Keratinocyte (primary cell): Measurements from ENCODE around the gene LPCAT2. TPM values are rescaled to one million over a fixed set of nuclear protein-coding genes. Genes with fewer than 3 reads are reported as not detected.

Experiments used
- DNase-seq: peaks from one replicate; pipeline ENCODE4 v3.0.0-alpha.2; 2011; ENCODE audit warnings: low read depth, missing footprints, low spot score
- FAIRE-seq: peaks from 2 replicates; lab custom pipeline; 2011; peaks lifted over from hg19 to GRCh38; lab: Jason Lieb, UNC
- H2AFZ ChIP-seq: 2 replicates; pipeline ENCODE4 v1.6.0; 2012; ENCODE audit warnings: low read length, control low read depth, inconsistent platforms; ENCODE audit not compliant: control insufficient read depth
- H3K27ac ChIP-seq: 2 replicates; pipeline ENCODE4 v1.5.1; 2011; ENCODE audit warnings: low read length; ENCODE audit not compliant: control insufficient read depth, insufficient read depth
- H3K27me3 ChIP-seq: 3 replicates; pipeline ENCODE4 v1.6.0; 2011; ENCODE audit warnings: low read length; ENCODE audit not compliant: control insufficient read depth, insufficient read depth; ENCODE audit errors: extremely low read depth
- H3K36me3 ChIP-seq, 2 experiments: 2 replicates in 1 of 2; 3 replicates in 1 of 2; pipeline ENCODE4 v1.5.1; 2011; ENCODE audit warnings: low read length in 2 of 2, mild to moderate bottlenecking in 1 of 2; ENCODE audit not compliant: control insufficient read depth in 2 of 2, insufficient read depth in 2 of 2; ENCODE audit errors: extremely low read depth in 1 of 2
- H3K4me1 ChIP-seq: 3 replicates; pipeline ENCODE4 v1.5.1; 2011; ENCODE audit warnings: low read length; ENCODE audit not compliant: control insufficient read depth, insufficient read depth; ENCODE audit errors: extremely low read depth
- H3K4me2 ChIP-seq: 3 replicates; pipeline ENCODE4 v1.6.0; 2011; ENCODE audit warnings: low read depth, low read length; ENCODE audit not compliant: control insufficient read depth, insufficient read depth; ENCODE audit errors: extremely low read depth
- H3K4me3 ChIP-seq, 3 experiments: fragments of 200-600 bp in 1 of 3; sonication (generic) in 1 of 3; 2 replicates in 2 of 3; 3 replicates in 1 of 3; pipeline ENCODE4 v1.5.1; 2011 to 2016; ENCODE audit warnings: low read length in 3 of 3, mild to moderate bottlenecking in 3 of 3, control low read depth in 2 of 3, inconsistent platforms in 1 of 3, low read depth in 1 of 3, mixed read lengths in 1 of 3, mixed run types in 1 of 3, moderate library complexity in 1 of 3; ENCODE audit not compliant: control insufficient read depth in 2 of 3, insufficient read depth in 2 of 3; ENCODE audit errors: extremely low read depth in 1 of 3
- H3K79me2 ChIP-seq: 2 replicates; pipeline ENCODE4 v1.6.0; 2012; ENCODE audit warnings: low read length; ENCODE audit not compliant: control insufficient read depth, insufficient read depth
- H3K9ac ChIP-seq: 3 replicates; pipeline ENCODE4 v1.6.0; 2011; ENCODE audit warnings: low read length; ENCODE audit not compliant: control insufficient read depth, insufficient read depth; ENCODE audit errors: extremely low read depth
- H3K9me1 ChIP-seq: 3 replicates; pipeline ENCODE4 v1.6.0; 2011; ENCODE audit warnings: low read length; ENCODE audit not compliant: control insufficient read depth, insufficient read depth; ENCODE audit errors: extremely low read depth
- H3K9me3 ChIP-seq: 2 replicates; pipeline ENCODE4 v1.5.1; 2012; ENCODE audit warnings: low read depth, low read length; ENCODE audit not compliant: control insufficient read depth
- H4K20me1 ChIP-seq: 3 replicates; pipeline ENCODE4 v1.6.0; 2011; ENCODE audit warnings: low read length; ENCODE audit not compliant: control insufficient read depth, insufficient read depth; ENCODE audit errors: extremely low read depth
- CTCF ChIP-seq, 3 experiments: IDR thresholded peaks in 1 of 3; conservative IDR thresholded peaks in 1 of 3; optimal IDR thresholded peaks in 1 of 3; 2 replicates in 2 of 3; 3 replicates in 1 of 3; pipeline versions ENCODE3 to v1.5.1; 2011; ENCODE audit warnings: low read length in 3 of 3, mild to moderate bottlenecking in 3 of 3, moderate library complexity in 2 of 3, control low read depth in 1 of 3, inconsistent platforms in 1 of 3; ENCODE audit not compliant: insufficient read depth in 2 of 3; ENCODE audit errors: extremely low read depth in 1 of 3
- EZH2 ChIP-seq: IDR thresholded peaks from one replicate; pipeline ENCODE4 v1.6.1; 2012; ENCODE audit warnings: inconsistent platforms, mild to moderate bottlenecking, low read length, moderate library complexity
- dilution Hi-C: fragments of 300-500 bp; cut with MboI; formaldehyde crosslinking; loops from one replicate; pipeline ENCODE4 v1.7.0; 2020; ENCODE audit warnings: low sequenced_read_pairs; ENCODE audit not compliant: extremely low pct_ligation_motif_present
- polyA plus RNA-seq, 5 experiments: library from polyadenylated mRNA; depleted of rRNA in 3 of 5; stranded (reverse) in 3 of 5; stranded (forward) in 1 of 5; unstranded in 1 of 5; fragments of >200 nt; gene quantifications; 1 replicate in 1 of 5; 2 replicates in 3 of 5; 3 replicates in 1 of 5; pipeline versions ENCODE4 v1.2.1 to v1.2.3, GENCODE V29; 2011 to 2012; ENCODE audit warnings: missing spikeins in 2 of 5, low read depth in 1 of 5, low replicate concordance in 1 of 5

LPCAT2 gene
- polyA plus RNA-seq, 1 donor (not counting 4 experiments of a cell fraction or from before 2014, with no cell fraction given), result 54.4 TPM

GRCh38 chr16:55597928-55598327 lies 89.1 kb downstream of the LPCAT2 start:
- FAIRE-seq (no peak), DNase-seq (no peak)
- Histone ChIP-seq H3K4me1 (no peaks in the 10 kb centered on the region), H3K9me3 (no peaks in the 10 kb centered on the region), H3K9me1 (no peaks in the 10 kb centered on the region), H3K27me3 (no peaks in the 10 kb centered on the region), H3K4me2 (no peak overlapping the region), H3K27ac (no peak overlapping the region), H3K79me2 (no peaks in the 10 kb centered on the region), H4K20me1 (no peaks in the 10 kb centered on the region), H3K4me3 (no peak overlapping the region), H2AFZ (no peak overlapping the region), H3K36me3 (no peaks in the 10 kb centered on the region), H3K9ac (no peak overlapping the region)
- dilution Hi-C loops, result no loop called here
- TF ChIP-seq EZH2, result no peak
- TF ChIP-seq CTCF (optimal IDR thresholded peaks at IDR 0.05 in 1 of 3, IDR thresholded peaks at IDR 0.05 in 1 of 3, conservative IDR thresholded peaks at IDR 0.05 in 1 of 3; ENCODE audit: extremely low read depth in 1 of 3, insufficient read depth in 2 of 3, low read length in 3 of 3), result no peak

GRCh38 chr16:55605754-55606336 lies 97.0 kb downstream of the LPCAT2 start:
- Histone ChIP-seq H3K4me1 (no peaks in the 10 kb centered on the region), H3K4me3 (no peak overlapping the region), H2AFZ (no peak overlapping the region), H3K9me3 (no peaks in the 10 kb centered on the region), H4K20me1 (no peaks in the 10 kb centered on the region), H3K9me1 (no peaks in the 10 kb centered on the region), H3K27ac (no peak overlapping the region), H3K9ac (no peak overlapping the region), H3K36me3 (no peaks in the 10 kb centered on the region), H3K4me2 (no peak overlapping the region), H3K27me3 (no peaks in the 10 kb centered on the region), H3K79me2 (no peaks in the 10 kb centered on the region)
- TF ChIP-seq CTCF (optimal IDR thresholded peaks at IDR 0.05 in 1 of 3, IDR thresholded peaks at IDR 0.05 in 1 of 3, conservative IDR thresholded peaks at IDR 0.05 in 1 of 3; ENCODE audit: extremely low read depth in 1 of 3, insufficient read depth in 2 of 3, low read length in 3 of 3) (no peak), EZH2 (no peak)
- FAIRE-seq (no peak), DNase-seq (no peak)
- dilution Hi-C loops, result no loop called here
